DND-41 (cell line): ENCODE data around the gene ATP1B3.
"Not testable (repeated sequence)": the region's sequence is repeated elsewhere in the genome, so short reads cannot be mapped to it uniquely, and the experiment has no call there.

Experiments used
- ATAC-seq: fragments of 200-7000 bp; cut with Tn5 transposase; 3 replicates; pipeline ENCODE4 v1.9.1; 2021; ENCODE audit warnings: low read depth; ENCODE audit not compliant: insufficient read depth
- DNase-seq: peaks from one replicate; pipeline ENCODE4 v3.0.0-alpha.2; 2020
- H2AFZ ChIP-seq: 2 replicates; pipeline ENCODE4 v1.6.0; 2012; ENCODE audit warnings: low read depth, low read length
- H3K27ac ChIP-seq: 2 replicates; pipeline ENCODE4 v1.5.1; 2012; ENCODE audit warnings: low read length, inconsistent platforms
- H3K27me3 ChIP-seq: fragments of 200-600 bp; sonication (generic); 2 replicates; pipeline ENCODE4 v1.6.0; 2012; ENCODE audit warnings: low read length, mild to moderate bottlenecking, inconsistent platforms; ENCODE audit not compliant: insufficient read depth, poor library complexity
- H3K36me3 ChIP-seq: 2 replicates; pipeline ENCODE4 v1.5.1; 2012; ENCODE audit warnings: low read length, inconsistent platforms; ENCODE audit not compliant: insufficient read depth
- H3K4me1 ChIP-seq: 2 replicates; pipeline ENCODE4 v1.5.1; 2012; ENCODE audit warnings: mild to moderate bottlenecking, low read length; ENCODE audit not compliant: insufficient read depth
- H3K4me2 ChIP-seq: 2 replicates; pipeline ENCODE4 v1.6.0; 2012; ENCODE audit warnings: mild to moderate bottlenecking, moderate library complexity, low read length, inconsistent platforms; ENCODE audit not compliant: insufficient read depth
- H3K4me3 ChIP-seq, 2 experiments: fragments of 200-600 bp in 1 of 2; shearing (Covaris generic) in 1 of 2; 2 replicates each; pipeline ENCODE4 v1.5.1; 2012 to 2016; ENCODE audit warnings: inconsistent platforms in 2 of 2, low read length in 2 of 2, mild to moderate bottlenecking in 2 of 2, low read depth in 1 of 2, moderate library complexity in 1 of 2
- H3K79me2 ChIP-seq: 2 replicates; pipeline ENCODE4 v1.6.0; 2012; ENCODE audit warnings: low read length, inconsistent platforms; ENCODE audit not compliant: insufficient read depth
- H3K9ac ChIP-seq: 2 replicates; pipeline ENCODE4 v1.6.0; 2012; ENCODE audit warnings: low read depth, mild to moderate bottlenecking, inconsistent platforms, low read length, moderate library complexity
- H3K9me3 ChIP-seq: 2 replicates; pipeline ENCODE4 v1.5.1; 2012; ENCODE audit warnings: low read length, moderate library complexity, mild to moderate bottlenecking, inconsistent platforms; ENCODE audit not compliant: insufficient read depth, severe bottlenecking
- H4K20me1 ChIP-seq: 2 replicates; pipeline ENCODE4 v1.6.0; 2012; ENCODE audit warnings: low read length; ENCODE audit not compliant: insufficient read depth
- EZH2 ChIP-seq: IDR thresholded peaks from 3 replicates; pipeline ENCODE4 v1.6.1; 2012; ENCODE audit warnings: borderline replicate concordance, low read depth, mild to moderate bottlenecking, moderate library complexity, low read length, inconsistent platforms; ENCODE audit not compliant: severe bottlenecking
- TF ChIP-seq, protein P1 (sequence below): IDR thresholded peaks from 2 replicates; pipeline ENCODE4 v1.5.1; 2012; ENCODE audit warnings: borderline replicate concordance, low read length, moderate library complexity, mild to moderate bottlenecking; ENCODE audit not compliant: poor library complexity, severe bottlenecking; ENCODE audit errors: extremely low read depth

Gene ATP1B3

DNA sequence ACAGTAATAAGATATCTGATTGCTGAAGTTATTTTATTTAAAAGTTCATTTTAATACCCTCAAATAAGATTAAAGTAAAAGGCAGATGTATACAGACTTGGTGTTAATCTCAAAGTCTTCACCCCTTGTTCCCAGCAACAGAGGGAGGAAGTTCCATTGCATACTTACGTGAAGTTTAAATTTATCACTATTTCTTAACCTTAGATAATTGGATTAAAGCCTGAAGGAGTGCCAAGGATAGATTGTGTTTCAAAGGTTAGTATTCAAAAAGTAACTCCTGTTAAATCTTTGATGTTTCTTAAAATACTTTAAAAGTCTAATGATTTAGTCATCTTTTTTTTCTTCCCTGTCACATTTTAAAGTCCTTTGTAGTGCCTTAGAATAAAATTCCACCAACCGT, 39.3 kb downstream of the ATP1B3 start:
- no peak for DNase-seq
- Histone ChIP-seq H3K27me3 (no peaks in the 10 kb centered on the region), H2AFZ (no peak overlapping the region), H3K4me1 (no peaks in the 10 kb centered on the region), H3K9ac (no peak overlapping the region), H3K36me3 (peaks cover 90% of the 10 kb centered on the region), H3K4me2 (no peak overlapping the region), H3K9me3 (no peaks in the 10 kb centered on the region), H3K4me3 (no peak overlapping the region), H3K79me2 (peaks cover 7% of the 10 kb centered on the region), H3K27ac (no peak overlapping the region), H4K20me1 (no peaks in the 10 kb centered on the region)
- TF ChIP-seq, protein P1, sequence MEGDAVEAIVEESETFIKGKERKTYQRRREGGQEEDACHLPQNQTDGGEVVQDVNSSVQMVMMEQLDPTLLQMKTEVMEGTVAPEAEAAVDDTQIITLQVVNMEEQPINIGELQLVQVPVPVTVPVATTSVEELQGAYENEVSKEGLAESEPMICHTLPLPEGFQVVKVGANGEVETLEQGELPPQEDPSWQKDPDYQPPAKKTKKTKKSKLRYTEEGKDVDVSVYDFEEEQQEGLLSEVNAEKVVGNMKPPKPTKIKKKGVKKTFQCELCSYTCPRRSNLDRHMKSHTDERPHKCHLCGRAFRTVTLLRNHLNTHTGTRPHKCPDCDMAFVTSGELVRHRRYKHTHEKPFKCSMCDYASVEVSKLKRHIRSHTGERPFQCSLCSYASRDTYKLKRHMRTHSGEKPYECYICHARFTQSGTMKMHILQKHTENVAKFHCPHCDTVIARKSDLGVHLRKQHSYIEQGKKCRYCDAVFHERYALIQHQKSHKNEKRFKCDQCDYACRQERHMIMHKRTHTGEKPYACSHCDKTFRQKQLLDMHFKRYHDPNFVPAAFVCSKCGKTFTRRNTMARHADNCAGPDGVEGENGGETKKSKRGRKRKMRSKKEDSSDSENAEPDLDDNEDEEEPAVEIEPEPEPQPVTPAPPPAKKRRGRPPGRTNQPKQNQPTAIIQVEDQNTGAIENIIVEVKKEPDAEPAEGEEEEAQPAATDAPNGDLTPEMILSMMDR = no peak
- no peak for TF ChIP-seq EZH2
- no peak for ATAC-seq

DNA sequence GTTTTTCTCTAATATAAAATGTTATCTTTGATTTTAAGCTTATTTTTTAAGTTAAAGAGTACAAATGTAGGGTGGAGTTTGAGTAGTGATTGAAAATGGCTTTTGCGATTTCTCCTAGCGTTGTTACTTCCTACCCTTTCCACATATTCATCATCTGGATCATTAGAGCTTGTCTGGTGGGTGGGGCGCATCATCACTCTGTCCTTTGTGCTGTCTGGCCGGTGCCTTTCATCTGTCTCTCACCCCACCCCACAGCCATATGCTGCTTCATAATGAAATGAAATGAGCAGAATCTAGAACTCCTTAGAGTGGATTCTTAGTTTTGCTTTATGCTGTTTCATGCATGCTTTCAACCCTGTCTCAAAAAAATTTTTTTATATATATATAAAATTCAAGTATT, 44.3 kb downstream of the ATP1B3 start:
- peaks cover 88% of the 10 kb centered on the region for H3K36me3 ChIP-seq
- no peak overlapping the region for H3K9ac ChIP-seq
- no peaks in the 10 kb centered on the region for H4K20me1 ChIP-seq
- H3K4me1 ChIP-seq = no peaks in the 10 kb centered on the region
- no peak overlapping the region for H3K4me3 ChIP-seq
- H3K79me2 ChIP-seq = peaks cover 4% of the 10 kb centered on the region
- ATAC-seq = no peak
- TF ChIP-seq, protein P1 = no peak
- TF ChIP-seq EZH2 = no peak
- no peaks in the 10 kb centered on the region for H3K27me3 ChIP-seq
- no peaks in the 10 kb centered on the region for H3K9me3 ChIP-seq
- no peak for DNase-seq
- H3K4me2 ChIP-seq = no peak overlapping the region
- no peak overlapping the region for H2AFZ ChIP-seq
- H3K27ac ChIP-seq = no peak overlapping the region

DNA sequence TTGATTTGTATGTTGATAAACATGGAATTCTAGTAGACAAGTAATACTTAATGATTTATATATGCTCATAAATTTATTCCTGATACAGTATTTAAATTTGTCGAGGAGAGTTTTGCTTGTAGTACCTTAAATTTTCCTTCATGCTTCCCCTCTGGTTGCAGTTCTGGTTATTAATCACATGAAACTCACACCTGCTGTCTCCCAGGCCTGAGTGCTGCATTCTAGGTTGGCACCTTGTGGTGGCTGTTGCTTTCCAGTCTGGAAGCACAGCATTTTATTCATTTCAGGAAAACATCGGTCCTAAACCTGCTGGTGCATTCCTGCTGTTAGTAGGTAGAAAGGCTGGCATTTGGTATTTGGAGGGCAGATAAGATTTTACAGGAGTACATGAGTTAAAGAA, 44.9 kb downstream of the ATP1B3 start:
- Histone ChIP-seq H3K9me3 (no peaks in the 10 kb centered on the region), H3K36me3 (peaks cover 85% of the 10 kb centered on the region), H3K79me2 (peaks cover 4% of the 10 kb centered on the region), H3K4me2 (no peak overlapping the region), H3K27me3 (no peaks in the 10 kb centered on the region), H4K20me1 (no peaks in the 10 kb centered on the region), H3K4me1 (no peaks in the 10 kb centered on the region), H3K27ac (no peak overlapping the region), H2AFZ (no peak overlapping the region), H3K4me3 (no peak overlapping the region), H3K9ac (no peak overlapping the region)
- TF ChIP-seq, protein P1 = no peak
- no peak for TF ChIP-seq EZH2
- no peak for DNase-seq
- ATAC-seq = no peak

- H3K36me3 ChIP-seq = peaks cover 78% of the 10 kb centered on the region
- not testable (repeated sequence) for H3K4me1 ChIP-seq, H3K9me3 ChIP-seq, H2AFZ ChIP-seq, ATAC-seq, H3K4me2 ChIP-seq, H3K4me3 ChIP-seq, H3K79me2 ChIP-seq, H3K9ac ChIP-seq, H4K20me1 ChIP-seq, H3K27me3 ChIP-seq, H3K27ac ChIP-seq
- DNase-seq = peak; percentile 3
Observed at GRCh38 chr3:141925677-141926076, 49.2 kb downstream of the ATP1B3 start.
